NCI-H345 treated with DMSO at 0.1 percent for 48 hours (cell line): ENCODE results near the gene PGAM2.

Experiments used
- DNase-seq: peaks from one replicate; lab custom pipeline; 2025; ENCODE audit not compliant: unreplicated experiment; lab: John Stamatoyannopoulos, UW

Gene PGAM2

DNA sequence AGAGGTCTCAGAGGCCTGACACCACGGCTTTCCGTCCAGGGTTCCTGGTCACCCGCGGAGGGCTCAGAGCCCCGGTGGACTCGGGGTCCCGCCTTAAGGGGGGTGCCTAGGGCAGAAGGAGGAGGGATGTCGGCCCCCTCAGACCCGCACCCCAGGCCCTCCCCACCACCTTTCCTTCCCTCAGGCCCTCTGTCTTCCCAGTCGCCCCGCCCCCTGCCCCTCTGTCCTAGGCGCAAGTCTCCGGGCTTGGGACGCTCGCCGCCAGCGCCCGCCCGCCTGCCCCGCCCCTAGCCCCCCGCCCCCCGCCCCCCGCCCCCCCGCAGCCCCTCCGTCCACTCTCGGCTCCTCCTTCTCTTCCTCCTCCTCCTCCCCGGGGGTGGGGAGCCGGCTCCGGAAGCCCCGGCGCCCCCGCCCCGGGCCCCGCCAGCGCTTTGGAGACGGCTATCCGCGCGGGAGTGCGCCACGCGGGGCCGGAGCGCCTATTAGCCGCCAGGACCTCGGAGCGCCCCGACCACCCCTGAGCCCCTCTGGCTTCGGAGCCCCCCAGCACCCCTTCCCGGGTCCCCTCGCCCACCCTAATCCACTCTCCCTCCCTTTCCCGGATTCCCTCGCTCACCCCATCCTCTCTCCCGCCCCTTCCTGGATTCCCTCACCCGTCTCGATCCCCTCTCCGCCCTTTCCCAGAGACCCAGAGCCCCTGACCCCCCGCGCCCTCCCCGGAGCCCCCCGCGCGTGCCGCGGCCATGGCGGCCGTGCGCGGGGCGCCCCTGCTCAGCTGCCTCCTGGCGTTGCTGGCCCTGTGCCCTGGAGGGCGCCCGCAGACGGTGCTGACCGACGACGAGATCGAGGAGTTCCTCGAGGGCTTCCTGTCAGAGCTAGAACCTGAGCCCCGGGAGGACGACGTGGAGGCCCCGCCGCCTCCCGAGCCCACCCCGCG is 38.8 kb upstream of the PGAM2 start, which contains the start of gene AEBP1:
Gene AEBP1, plus strand, starts transcription at position 423 of the 937 bp plus-strand sequence. Its CDS starts 321 bp downstream, at position 744.
- DNase-seq = no peak

GRCh38 chr7:44103566-44103922 is 38.2 kb upstream of the PGAM2 start:
- no peak for DNase-seq

GRCh38 chr7:44102846-44103565 is 37.6 kb upstream of the PGAM2 start:
- no peak for DNase-seq

GRCh38 chr7:44101966-44102845 is 36.8 kb upstream of the PGAM2 start:
- DNase-seq = no peak

DNA sequence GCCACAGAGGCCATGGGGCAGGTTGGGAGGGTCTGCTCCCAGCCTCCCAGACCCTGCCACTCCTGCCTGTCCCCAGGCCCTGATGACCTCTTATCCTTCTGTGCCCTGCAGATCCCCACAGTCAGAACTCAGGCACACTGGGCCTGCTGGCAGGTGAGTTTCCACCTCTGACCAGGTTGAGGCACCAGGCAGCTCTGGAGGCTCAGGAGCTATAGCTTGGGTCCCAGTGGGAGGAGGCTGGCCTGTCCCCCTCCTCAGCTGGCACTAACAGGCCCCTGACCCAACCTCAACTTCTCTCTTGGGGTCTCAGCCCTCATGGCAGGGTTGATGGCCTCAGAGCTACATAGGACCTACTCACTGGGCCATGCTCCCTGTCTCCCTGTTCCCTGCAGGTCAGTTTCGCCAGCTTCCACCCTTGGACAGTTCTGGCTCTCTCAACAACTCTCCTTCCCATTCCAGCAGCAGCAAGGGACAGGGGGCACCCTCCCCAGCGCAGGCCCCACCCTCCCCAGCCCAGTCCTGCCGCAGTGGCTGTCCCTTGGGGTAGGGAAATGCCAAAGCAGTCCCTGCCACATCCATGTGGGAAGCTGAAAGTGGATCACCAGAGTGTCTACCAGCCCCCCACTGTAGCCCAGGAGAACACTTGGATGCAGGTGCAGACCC is 36.1 kb upstream of the PGAM2 start:
- DNase-seq = no peak

DNA sequence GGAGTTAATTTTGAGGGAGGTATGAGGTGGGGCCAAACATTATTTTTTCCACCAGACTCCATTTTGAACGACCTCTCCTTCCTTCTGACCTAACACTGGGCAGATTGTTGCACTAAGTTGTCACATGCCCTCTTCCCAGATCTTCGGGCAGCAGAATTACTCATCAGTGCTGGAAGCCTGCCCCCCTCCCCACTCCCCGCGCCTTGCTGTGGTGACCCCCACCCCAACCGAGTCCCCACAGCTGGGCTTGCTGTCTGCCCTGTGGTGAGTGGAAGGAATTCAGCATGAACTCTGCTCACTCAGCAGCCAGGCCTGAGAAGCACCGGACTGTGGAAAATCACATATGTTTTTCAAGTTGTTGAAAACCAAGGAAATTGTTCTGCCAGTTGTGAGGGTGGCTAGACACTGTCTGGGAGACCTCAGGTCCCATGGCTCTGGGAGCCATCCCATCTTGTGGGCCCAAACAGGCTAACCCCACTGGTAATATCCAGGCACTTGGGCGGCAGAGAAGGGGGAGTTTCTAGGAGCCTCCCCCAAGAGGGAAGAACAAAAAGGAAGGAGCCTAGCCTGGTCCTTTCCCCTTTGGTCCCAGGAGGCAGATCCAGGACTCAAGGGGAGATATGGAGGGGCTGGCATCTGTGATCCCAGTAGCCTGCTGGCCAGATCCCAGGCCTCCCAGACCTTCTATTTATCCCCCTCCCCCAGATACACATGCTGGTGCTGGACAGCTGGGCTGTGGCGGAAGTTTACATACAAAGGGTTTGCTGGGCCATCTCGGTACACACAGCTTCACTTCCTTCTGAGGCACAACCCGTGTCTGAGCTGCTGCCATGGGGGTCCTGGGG is 35.3 kb upstream of the PGAM2 start:
- no peak for DNase-seq

DNA sequence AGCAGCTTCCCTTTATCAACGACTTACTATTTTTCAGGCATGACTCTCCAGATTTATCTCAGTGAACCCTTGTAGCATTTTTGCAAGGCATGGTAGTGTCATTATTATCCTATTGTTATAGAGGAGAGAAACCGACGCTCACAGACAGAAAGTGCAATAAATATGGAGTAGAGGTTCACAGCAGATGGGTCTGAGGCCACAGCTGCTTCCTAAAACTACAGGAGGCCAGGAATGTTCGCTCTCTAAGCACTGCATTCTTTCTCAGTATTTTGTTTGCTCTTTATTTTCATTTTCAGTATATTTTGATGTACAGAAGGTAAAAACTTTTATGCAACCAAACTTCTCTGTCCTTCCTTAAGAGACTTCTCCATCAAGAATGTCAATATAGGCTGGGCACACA is 34.3 kb upstream of the PGAM2 start:
- no peak for DNase-seq

GRCh38 chr7:44098092-44099068 is 33.0 kb upstream of the PGAM2 start:
- DNase-seq = no peak

DNA sequence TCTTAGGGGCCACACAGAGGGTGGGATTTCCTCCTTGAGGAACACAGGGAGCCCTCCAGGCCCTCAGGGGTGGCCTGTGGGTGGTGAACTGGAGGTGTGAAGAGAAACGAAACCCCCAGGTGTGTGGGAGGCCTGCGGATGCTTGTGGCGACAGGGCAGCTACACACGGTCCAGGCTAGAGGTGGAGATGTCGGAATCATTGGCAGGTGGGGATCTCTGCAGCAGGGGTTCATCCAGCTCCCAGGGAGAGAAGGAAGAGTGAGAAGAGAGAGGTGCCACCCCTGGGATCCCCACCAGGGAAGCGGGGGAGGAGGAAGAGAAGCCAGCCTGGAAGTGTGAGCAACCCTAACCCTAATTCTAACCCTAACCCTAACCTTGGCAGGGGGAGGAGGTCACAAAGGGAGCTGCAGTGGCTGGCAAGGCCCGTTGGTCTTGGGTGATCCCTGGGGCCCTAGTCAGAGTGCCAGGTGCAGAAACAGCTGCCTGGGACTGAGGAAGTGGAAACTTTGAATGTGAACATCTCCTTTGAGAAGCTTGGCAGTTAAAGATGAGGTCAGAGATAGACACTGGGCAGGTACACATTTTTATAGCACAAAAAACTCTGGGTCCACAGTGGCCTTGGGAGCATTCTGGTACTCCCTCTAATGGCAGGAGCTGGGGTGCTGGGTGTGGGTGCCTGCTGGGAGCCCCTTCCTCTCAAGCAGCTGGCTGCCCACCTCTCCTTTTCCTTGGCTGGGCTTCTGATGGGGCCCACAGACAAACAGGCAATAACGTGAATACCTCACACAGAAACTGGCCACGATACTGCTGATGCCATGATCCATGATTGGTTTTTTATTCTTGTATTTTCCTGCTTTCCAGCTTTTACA is 31.9 kb upstream of the PGAM2 start:
- no peak for DNase-seq

DNA sequence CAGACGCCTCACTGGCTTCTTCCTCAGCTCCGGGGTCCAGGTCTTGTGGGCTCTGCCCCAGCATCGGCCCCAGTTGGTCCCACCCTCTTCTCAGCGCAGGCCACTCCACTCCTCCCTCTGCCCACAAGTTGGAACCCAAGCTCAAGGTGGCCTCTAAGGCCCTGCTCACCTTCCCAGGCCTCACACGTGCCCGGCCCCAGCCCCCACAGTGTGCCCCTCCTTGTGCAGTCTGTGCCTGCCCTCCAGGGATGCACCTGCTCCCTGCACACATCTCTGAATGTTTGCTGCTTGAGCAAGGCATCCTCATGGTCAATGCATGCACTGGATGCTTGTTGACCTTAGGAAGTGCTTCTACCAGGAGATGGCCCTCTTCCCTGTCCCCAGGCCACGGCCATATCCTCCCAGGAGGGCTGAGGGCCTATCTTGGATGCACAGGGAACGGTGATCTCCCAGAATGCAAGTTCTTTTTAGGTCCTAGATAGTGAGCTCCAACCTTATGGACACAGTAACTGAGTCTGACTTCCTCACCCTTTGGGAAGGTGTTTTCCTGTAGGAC is 31.0 kb upstream of the PGAM2 start:
- no peak for DNase-seq

DNA sequence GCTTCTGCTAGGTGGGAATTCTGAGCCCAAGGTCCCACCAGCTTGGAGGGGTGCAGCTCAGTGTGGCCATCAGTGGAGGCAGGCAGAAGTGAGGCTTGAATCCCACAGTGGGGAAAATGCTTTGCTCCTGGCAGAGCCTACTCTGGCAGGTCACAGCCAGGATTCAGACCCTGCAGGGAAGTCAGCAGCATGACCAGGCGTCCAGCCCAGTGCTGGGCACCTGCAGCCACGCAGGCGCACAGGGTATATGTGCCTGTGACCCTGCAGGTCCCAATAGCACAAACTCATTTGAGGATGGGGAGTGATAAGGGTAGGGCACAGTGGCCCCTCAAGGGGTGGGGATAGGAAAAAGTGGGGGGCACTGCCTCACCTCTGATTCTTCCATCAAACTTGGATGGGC is 30.4 kb upstream of the PGAM2 start:
- DNase-seq = no peak

DNA sequence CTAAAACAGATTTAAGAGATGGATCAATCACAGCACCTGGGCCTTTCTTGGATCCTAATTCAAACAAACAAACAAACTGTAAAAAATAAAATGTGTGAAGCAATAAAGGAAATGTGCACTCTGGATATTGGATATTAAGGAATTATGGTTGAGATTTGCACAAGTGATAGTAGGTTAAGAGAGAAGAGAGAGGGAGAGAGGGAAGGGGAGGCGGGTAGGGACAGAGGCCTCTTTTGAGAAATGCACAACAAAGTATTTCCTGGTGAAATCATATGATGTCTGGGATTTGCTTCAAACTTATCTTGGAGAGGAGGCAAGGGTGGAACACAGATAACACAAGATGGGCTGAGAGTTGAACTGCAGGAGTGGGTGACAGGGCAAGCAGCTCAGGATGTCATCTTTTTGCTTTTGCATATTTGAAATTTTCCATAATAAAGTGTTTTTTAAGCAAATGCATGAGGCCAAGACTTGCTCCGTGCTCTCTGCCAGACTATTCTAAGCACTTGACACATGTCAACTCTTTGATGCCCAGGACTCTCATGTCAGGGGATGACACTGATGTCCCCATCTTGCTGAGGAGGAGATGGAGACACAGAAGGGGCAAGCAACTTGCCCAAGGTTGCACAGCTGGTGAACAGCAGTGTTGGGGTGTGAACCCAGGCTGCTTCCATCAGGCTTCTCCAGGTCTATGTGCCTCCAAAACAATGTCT is 29.7 kb upstream of the PGAM2 start:
- no peak for DNase-seq

DNA sequence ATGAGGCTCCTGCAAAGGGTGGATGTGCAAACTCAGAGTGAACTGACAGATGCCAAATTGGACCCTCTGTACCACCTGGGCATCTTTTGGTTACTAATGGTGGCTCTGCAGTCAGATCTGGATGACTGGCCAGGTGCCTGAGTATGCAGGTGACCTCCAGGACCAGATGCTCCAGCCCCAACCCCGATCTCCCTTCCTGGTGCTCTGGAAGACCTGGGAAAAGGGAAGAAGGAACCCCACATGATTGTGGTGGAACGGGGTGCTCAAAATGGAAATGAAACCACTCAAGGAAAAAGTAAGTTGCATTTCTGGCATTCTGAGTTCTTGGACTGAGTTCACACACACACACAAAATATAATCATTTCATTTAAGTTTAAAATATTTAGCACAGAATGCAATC is 29.0 kb upstream of the PGAM2 start:
- DNase-seq = no peak

GRCh38 chr7:44093102-44093641 is 27.8 kb upstream of the PGAM2 start:
- DNase-seq = no peak

- no peak for DNase-seq
Measured at GRCh38 chr7:44087911-44088838, 22.8 kb upstream of the PGAM2 start.
